ENCODE data around the gene COIL.
"Not testable (repeated sequence)": the region's sequence is repeated elsewhere in the genome, so short reads cannot be mapped to it uniquely, and the experiment has no call there.

COIL gene

DNA sequence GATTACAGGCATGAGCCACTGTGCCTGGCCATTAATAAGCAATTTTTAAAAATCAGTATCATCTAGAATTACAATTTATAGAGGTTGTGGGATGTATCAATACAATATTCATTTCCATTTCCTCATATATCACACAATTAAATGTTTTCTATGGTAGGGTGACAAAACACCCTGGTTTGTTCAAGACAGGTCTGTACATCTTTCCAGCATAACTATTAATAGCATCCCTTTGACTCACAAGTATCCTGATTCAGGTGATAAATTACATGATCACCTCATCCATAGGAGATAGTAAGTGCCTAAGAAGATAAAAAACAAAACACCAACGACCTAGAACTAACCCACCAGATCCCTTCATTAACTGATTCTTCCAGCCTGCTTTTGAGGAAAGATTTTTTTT is 13.1 kb downstream of the COIL start:
- in situ Hi-C loops (cut with MboI; ENCODE audit: low pct_unique_long_range_greater_than_20kb, low sequenced_read_pairs, unreplicated experiment) = no loop called here
- no peak for DNase-seq (ENCODE audit: low spot score)
- TF ChIP-seq, protein P1, sequence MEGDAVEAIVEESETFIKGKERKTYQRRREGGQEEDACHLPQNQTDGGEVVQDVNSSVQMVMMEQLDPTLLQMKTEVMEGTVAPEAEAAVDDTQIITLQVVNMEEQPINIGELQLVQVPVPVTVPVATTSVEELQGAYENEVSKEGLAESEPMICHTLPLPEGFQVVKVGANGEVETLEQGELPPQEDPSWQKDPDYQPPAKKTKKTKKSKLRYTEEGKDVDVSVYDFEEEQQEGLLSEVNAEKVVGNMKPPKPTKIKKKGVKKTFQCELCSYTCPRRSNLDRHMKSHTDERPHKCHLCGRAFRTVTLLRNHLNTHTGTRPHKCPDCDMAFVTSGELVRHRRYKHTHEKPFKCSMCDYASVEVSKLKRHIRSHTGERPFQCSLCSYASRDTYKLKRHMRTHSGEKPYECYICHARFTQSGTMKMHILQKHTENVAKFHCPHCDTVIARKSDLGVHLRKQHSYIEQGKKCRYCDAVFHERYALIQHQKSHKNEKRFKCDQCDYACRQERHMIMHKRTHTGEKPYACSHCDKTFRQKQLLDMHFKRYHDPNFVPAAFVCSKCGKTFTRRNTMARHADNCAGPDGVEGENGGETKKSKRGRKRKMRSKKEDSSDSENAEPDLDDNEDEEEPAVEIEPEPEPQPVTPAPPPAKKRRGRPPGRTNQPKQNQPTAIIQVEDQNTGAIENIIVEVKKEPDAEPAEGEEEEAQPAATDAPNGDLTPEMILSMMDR (IDR thresholded peaks at IDR 0.05; ENCODE audit: extremely low read depth, insufficient read depth, missing control alignments) = no peak

DNA sequence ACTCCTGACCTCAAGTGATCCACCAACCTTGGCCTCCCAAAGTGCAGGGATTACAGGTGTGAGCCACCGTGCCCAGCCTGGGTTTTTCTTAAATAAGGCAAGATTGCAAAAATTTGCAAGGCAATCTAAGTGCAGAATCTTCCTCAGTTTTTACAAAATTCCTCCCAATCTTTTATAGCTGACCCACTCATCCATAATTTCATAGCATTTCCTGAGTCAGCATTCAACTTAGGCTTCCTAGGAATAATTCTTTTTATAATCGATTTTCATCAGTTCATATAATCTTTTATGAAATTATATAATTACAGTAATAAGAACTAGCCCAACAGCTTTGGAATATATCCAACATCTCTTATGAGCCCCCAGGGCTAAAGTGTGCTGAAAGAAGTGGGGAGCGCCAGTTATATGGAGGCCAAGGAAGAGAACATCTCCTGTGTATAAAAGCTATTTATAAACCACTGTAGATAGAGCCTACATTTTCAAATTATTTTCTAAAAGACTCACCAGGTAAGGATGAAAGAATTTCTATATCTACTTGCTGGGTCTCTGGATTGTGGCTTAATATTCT is 14.8 kb downstream of the COIL start:
- in situ Hi-C loops (cut with MboI; ENCODE audit: low pct_unique_long_range_greater_than_20kb, low sequenced_read_pairs, unreplicated experiment) = no loop called here
- TF ChIP-seq, protein P1 (IDR thresholded peaks at IDR 0.05; ENCODE audit: extremely low read depth, insufficient read depth, missing control alignments) = no peak
- DNase-seq (ENCODE audit: low spot score) = no peak

DNA sequence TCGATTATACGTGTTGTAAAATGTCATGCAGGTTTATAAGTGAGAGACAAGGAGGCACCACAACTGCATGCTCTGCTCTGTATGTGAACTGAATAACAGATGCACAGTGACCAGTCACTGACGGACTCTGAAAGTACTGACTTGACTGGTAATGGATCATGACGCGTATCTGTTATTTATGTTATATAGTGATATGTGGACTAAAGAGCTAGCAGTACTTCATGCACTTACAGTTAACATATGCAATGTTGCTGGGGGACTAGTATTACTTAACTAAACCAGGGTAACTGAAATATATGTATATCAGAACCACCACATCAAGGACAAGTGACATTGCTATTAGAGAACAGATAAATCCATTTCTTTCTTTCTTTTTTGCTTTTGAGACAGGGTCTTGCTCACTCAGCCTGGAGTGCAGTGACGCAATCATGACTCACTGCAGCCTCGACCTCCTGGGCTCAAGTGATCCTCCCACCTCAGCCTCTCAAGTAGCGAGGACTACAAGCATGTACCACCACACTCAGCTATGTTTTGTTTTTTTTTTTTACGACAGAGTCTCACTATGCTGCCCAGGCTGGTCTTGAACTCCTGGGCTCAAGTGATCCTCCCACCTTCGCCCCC is 17.2 kb downstream of the COIL start:
- TF ChIP-seq, protein P1 (IDR thresholded peaks at IDR 0.05; ENCODE audit: extremely low read depth, insufficient read depth, missing control alignments) = no peak
- DNase-seq (ENCODE audit: low spot score) = no peak
- in situ Hi-C loops (cut with MboI; ENCODE audit: low pct_unique_long_range_greater_than_20kb, low sequenced_read_pairs, unreplicated experiment) = no loop called here

DNA sequence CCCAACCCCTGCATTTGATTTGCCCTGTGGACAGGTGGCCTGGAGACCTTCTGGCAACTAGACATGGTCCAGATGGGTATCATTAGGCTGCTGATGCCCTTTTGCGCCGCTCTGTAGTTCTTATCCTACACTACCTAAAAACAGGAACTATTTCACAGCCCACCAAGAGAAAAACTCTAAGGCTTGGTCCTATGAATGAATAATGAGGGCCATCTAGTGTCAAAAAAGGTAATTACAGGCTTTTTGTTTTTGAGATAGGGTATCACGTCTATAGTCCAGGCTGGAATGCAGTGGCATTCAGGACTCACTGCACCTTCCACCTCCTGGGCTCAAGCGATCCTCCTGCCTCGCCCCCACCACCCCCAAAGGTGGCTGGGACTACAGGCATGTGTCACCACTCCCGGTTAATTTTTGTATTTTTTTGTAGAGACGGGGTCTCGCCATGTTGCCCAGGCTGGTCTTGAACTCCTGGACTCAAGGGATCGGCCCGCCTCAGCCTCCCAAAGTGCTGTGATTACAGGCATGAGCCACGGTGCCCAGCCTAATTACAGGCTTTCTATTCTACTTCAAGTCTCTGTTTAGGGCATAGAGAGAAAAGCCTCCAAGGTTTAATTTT is 20.9 kb downstream of the COIL start:
- DNase-seq (ENCODE audit: low spot score) = peak; percentile 71
- TF ChIP-seq, protein P1 (IDR thresholded peaks at IDR 0.05; ENCODE audit: extremely low read depth, insufficient read depth, missing control alignments) = peak; percentile 60
- in situ Hi-C loops (cut with MboI; ENCODE audit: low pct_unique_long_range_greater_than_20kb, low sequenced_read_pairs, unreplicated experiment) = loop anchor here (5.0 kb wide), 1 partner anchor 123 kb away; no protein-coding TSS in a partner anchor

DNA sequence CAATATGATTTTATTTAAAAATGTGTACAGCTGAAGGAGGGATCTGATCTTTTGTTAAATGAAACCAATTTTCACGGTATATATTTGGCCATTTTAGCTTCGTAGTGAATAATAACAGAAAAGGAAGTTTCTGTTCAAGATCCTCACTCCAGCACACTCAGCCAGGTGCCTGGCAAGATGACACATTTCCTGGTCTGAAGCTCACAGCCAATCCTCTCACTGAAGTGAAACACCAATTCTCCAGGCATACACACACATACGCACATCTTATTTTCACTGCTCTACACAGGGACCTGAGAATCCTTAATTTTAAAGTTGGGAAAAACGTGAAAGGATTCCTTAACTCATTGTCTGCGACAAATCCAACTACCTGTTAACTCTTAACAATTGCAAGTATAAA is 22.6 kb downstream of the COIL start:
- not testable (repeated sequence) for DNase-seq (ENCODE audit: low spot score)
- in situ Hi-C loops (cut with MboI; ENCODE audit: low pct_unique_long_range_greater_than_20kb, low sequenced_read_pairs, unreplicated experiment) = loop anchor here (5.0 kb wide), 1 partner anchor 121 kb away; no protein-coding TSS in a partner anchor

DNA sequence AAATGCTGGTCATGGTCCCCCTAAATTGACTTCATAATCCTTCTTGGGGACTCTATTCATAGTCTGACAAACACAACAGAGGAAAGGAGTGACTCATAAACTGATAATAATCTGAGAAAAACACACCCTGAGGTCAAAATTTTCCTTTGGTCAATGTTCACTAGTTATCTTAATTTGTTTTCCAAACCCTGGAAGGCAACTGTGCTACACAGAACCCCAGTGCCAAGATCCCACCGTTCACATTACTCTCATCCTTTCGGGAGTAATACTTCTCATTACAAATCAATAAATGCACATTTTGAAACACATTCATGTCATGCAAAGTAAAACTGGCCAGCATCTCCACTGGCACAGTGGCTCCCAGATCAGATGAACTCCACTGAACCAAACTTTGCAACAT is 23.2 kb downstream of the COIL start:
- TF ChIP-seq, protein P1 (IDR thresholded peaks at IDR 0.05; ENCODE audit: extremely low read depth, insufficient read depth, missing control alignments) = no peak
- DNase-seq (ENCODE audit: low spot score) = no peak
- in situ Hi-C loops (cut with MboI; ENCODE audit: low pct_unique_long_range_greater_than_20kb, low sequenced_read_pairs, unreplicated experiment) = loop anchor here (5.0 kb wide), 1 partner anchor 120 kb away; no protein-coding TSS in a partner anchor
